Measurements from ENCODE around the gene WDR37. TPM values are rescaled to one million over a fixed set of nuclear protein-coding genes. Genes with fewer than 3 reads are reported as not detected.

Gene WDR37
- total and polyA plus RNA-seq, 2 donors (not counting 1 experiment from before 2014, with no cell fraction given), result 17.3 to 33.2 TPM

DNA sequence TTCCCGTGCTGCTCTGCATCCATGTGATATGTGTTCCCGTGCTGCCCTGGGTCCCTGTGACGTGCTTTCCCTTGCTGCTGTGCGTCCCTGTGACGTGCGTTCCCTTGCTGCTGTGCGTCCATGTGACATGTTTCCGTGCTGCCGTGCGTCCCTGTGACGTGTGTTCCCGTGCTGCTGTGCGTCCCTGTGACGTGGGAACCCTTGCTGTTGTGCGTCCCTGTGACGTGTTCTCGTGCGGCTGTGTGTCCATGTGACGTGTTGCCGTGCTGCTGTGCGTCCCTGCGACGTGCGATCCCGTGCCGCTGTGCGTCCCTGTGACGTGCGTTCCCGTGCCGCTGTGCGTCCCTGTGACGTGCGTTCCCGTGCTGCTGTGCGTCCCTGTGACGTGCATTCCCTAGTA is 45.8 kb downstream of the WDR37 start:
- H3K4me1 Mint-ChIP-seq, result no peaks in the 10 kb centered on the region
- Histone ChIP-seq H3K27me3 (replicated peaks in 1 of 4; ENCODE audit: control extremely low read depth in 1 of 4, control insufficient read depth in 3 of 4, insufficient read depth in 4 of 4, low read length in 3 of 4) (no peaks in the 10 kb centered on the region), H3K36me3 (replicated peaks in 1 of 2; ENCODE audit: control extremely low read depth in 1 of 2, control insufficient read depth in 1 of 2, extremely low read depth in 1 of 2, insufficient read depth in 2 of 2, low read length in 1 of 2) (peaks cover 0 to 76% of the 10 kb centered on the region in 2 experiments), H3K79me2 (ENCODE audit: control insufficient read depth, insufficient read depth, low read length) (peaks cover 7% of the 10 kb centered on the region), H3K27ac (ENCODE audit: low read length in 2 of 2) (no peak overlapping the region), H3K9ac (ENCODE audit: low read length) (no peak overlapping the region), H3K4me2 (replicated peaks; ENCODE audit: low read depth, low read length, poor library complexity, severe bottlenecking) (no peak overlapping the region), H3K9me3 (ENCODE audit: control extremely low read depth in 1 of 3, control insufficient read depth in 2 of 3, insufficient read depth in 1 of 3, low read length in 2 of 3) (no peaks in the 10 kb centered on the region), H4K20me1 (ENCODE audit: control insufficient read depth, insufficient read depth, low read length, poor library complexity, severe bottlenecking) (peaks cover 21% of the 10 kb centered on the region), H2AFZ (ENCODE audit: insufficient read depth, low read depth, low read length, poor library complexity, severe bottlenecking) (no peak overlapping the region), H3K4me1 (ENCODE audit: control insufficient read depth in 2 of 2, insufficient read depth in 2 of 2, low read length in 2 of 2) (no peaks in the 10 kb centered on the region), H3K4me3 (ENCODE audit: control extremely low read depth in 1 of 5, extremely low read depth in 1 of 5, insufficient read depth in 1 of 5, low read depth in 2 of 5, low read length in 4 of 5) (no peak overlapping the region)
- no peak for ATAC-seq (ENCODE audit: low read depth)
- WGBS (ENCODE audit: insufficient coverage), result 95% methylated on average over 37 of the region's 37 CpGs
- POLR2A ChIA-PET, result no interaction called here
- H3K27ac Mint-ChIP-seq, result no peak overlapping the region
- no peaks in the 10 kb centered on the region for H3K9me3 Mint-ChIP-seq (ENCODE audit: insufficient read depth)
- TF ChIP-seq, protein P1, sequence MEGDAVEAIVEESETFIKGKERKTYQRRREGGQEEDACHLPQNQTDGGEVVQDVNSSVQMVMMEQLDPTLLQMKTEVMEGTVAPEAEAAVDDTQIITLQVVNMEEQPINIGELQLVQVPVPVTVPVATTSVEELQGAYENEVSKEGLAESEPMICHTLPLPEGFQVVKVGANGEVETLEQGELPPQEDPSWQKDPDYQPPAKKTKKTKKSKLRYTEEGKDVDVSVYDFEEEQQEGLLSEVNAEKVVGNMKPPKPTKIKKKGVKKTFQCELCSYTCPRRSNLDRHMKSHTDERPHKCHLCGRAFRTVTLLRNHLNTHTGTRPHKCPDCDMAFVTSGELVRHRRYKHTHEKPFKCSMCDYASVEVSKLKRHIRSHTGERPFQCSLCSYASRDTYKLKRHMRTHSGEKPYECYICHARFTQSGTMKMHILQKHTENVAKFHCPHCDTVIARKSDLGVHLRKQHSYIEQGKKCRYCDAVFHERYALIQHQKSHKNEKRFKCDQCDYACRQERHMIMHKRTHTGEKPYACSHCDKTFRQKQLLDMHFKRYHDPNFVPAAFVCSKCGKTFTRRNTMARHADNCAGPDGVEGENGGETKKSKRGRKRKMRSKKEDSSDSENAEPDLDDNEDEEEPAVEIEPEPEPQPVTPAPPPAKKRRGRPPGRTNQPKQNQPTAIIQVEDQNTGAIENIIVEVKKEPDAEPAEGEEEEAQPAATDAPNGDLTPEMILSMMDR (IDR thresholded peaks at IDR 0.05), result no peak
- no peak for TF ChIP-seq EZH2 (IDR thresholded peaks at IDR 0.05; ENCODE audit: borderline replicate concordance, insufficient read depth, low read depth, low read length, poor library complexity, severe bottlenecking)
- intact Hi-C loops (cut with micrococcal nuclease), result no loop called here
- CTCF ChIA-PET, result no interaction called here
- H3K27me3 Mint-ChIP-seq, result no peaks in the 10 kb centered on the region
- no peak for DNase-seq
- H3K4me3 Mint-ChIP-seq, result no peak overlapping the region

- H3K27ac ChIP-seq (ENCODE audit: low read length in 2 of 2), result no peak overlapping the region
- TF ChIP-seq, protein P1 (IDR thresholded peaks at IDR 0.05), result no peak
- TF ChIP-seq EZH2 (IDR thresholded peaks at IDR 0.05; ENCODE audit: borderline replicate concordance, insufficient read depth, low read depth, low read length, poor library complexity, severe bottlenecking), result no peak
- H3K9me3 Mint-ChIP-seq (ENCODE audit: insufficient read depth), result no peaks in the 10 kb centered on the region
- POLR2A ChIA-PET, result no interaction called here
- no peak for ATAC-seq (ENCODE audit: low read depth)
- H3K4me1 Mint-ChIP-seq, result no peaks in the 10 kb centered on the region
- peaks cover 0 to 77% of the 10 kb centered on the region in 2 experiments for H3K36me3 ChIP-seq (replicated peaks in 1 of 2; ENCODE audit: control extremely low read depth in 1 of 2, control insufficient read depth in 1 of 2, extremely low read depth in 1 of 2, insufficient read depth in 2 of 2, low read length in 1 of 2)
- no peak for DNase-seq
- H3K4me3 ChIP-seq (ENCODE audit: control extremely low read depth in 1 of 5, extremely low read depth in 1 of 5, insufficient read depth in 1 of 5, low read depth in 2 of 5, low read length in 4 of 5), result no peak overlapping the region
- no peaks in the 10 kb centered on the region for H3K27me3 ChIP-seq (replicated peaks in 1 of 4; ENCODE audit: control extremely low read depth in 1 of 4, control insufficient read depth in 3 of 4, insufficient read depth in 4 of 4, low read length in 3 of 4)
- no peak overlapping the region for H3K9ac ChIP-seq (ENCODE audit: low read length)
- peaks cover 21% of the 10 kb centered on the region for H4K20me1 ChIP-seq (ENCODE audit: control insufficient read depth, insufficient read depth, low read length, poor library complexity, severe bottlenecking)
- H2AFZ ChIP-seq (ENCODE audit: insufficient read depth, low read depth, low read length, poor library complexity, severe bottlenecking), result no peak overlapping the region
- no peak overlapping the region for H3K4me2 ChIP-seq (replicated peaks; ENCODE audit: low read depth, low read length, poor library complexity, severe bottlenecking)
- H3K9me3 ChIP-seq (ENCODE audit: control extremely low read depth in 1 of 3, control insufficient read depth in 2 of 3, insufficient read depth in 1 of 3, low read length in 2 of 3), result no peaks in the 10 kb centered on the region
- no peaks in the 10 kb centered on the region for H3K27me3 Mint-ChIP-seq
- CTCF ChIA-PET, result no interaction called here
- H3K4me1 ChIP-seq (ENCODE audit: control insufficient read depth in 2 of 2, insufficient read depth in 2 of 2, low read length in 2 of 2), result no peaks in the 10 kb centered on the region
- intact Hi-C loops (cut with micrococcal nuclease), result no loop called here
- H3K4me3 Mint-ChIP-seq, result no peak overlapping the region
- no peak overlapping the region for H3K27ac Mint-ChIP-seq
- WGBS (ENCODE audit: insufficient coverage), result 92% methylated on average over 5 of the region's 7 CpGs
- peaks cover 10% of the 10 kb centered on the region for H3K79me2 ChIP-seq (ENCODE audit: control insufficient read depth, insufficient read depth, low read length)
These were observed 46.2 kb downstream of the WDR37 start for GRCh38 chr10:1102416-1102815.

Measured in B cell (primary cell).